ENCODE measurements around the gene ERMARD. TPM values are rescaled to one million over a fixed set of nuclear protein-coding genes. Genes with fewer than 3 reads are reported as not detected.

Gene ERMARD
- total RNA-seq, 1 donor from 2014 or later, result 41.5 TPM

DNA sequence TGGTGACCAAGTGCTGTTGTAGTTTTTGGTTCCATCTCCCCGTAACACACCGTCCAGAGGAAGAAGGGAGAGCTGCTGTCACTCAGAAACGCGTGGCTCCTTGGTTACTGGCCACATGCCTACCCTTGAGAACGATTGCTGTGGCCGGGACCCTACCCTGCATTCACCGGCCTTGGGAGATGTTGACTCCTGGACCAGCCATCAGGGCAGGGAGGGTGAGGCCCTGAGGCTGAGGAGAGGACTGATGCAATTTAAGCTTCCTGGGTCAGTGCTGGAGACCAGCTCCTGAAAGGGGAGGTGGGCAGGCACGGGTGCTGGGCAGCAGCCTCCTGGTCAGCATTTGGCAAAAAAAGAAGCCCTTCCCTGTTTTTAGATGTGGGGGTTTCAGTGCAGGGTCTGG lies 31.5 kb downstream of the ERMARD start:
- no peak overlapping the region for H3K27ac ChIP-seq
- H3K9me3 ChIP-seq, result no peaks in the 10 kb centered on the region
- H3K36me3 ChIP-seq, result peaks cover 0 to 2% of the 10 kb centered on the region in 2 donors
- TF ChIP-seq, protein P1, sequence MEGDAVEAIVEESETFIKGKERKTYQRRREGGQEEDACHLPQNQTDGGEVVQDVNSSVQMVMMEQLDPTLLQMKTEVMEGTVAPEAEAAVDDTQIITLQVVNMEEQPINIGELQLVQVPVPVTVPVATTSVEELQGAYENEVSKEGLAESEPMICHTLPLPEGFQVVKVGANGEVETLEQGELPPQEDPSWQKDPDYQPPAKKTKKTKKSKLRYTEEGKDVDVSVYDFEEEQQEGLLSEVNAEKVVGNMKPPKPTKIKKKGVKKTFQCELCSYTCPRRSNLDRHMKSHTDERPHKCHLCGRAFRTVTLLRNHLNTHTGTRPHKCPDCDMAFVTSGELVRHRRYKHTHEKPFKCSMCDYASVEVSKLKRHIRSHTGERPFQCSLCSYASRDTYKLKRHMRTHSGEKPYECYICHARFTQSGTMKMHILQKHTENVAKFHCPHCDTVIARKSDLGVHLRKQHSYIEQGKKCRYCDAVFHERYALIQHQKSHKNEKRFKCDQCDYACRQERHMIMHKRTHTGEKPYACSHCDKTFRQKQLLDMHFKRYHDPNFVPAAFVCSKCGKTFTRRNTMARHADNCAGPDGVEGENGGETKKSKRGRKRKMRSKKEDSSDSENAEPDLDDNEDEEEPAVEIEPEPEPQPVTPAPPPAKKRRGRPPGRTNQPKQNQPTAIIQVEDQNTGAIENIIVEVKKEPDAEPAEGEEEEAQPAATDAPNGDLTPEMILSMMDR (IDR thresholded peaks at IDR 0.05), result no peak
- TF ChIP-seq POLR2AphosphoS5 (IDR thresholded peaks at IDR 0.05; ENCODE audit: insufficient read depth in 1 of 2, low read depth in 1 of 2) (no peak), POLR2A (IDR thresholded peaks at IDR 0.05) (no peak)
- intact Hi-C loops (cut with DNase I), result no loop called here
- peak in 1 of 2 donors; percentile 88 for DNase-seq (ENCODE audit: extremely low spot score in 2 of 2)
- no peaks in the 10 kb centered on the region for H3K4me1 ChIP-seq
- H3K4me3 ChIP-seq, result no peak overlapping the region
- H3K27me3 ChIP-seq, result no peaks in the 10 kb centered on the region

DNA sequence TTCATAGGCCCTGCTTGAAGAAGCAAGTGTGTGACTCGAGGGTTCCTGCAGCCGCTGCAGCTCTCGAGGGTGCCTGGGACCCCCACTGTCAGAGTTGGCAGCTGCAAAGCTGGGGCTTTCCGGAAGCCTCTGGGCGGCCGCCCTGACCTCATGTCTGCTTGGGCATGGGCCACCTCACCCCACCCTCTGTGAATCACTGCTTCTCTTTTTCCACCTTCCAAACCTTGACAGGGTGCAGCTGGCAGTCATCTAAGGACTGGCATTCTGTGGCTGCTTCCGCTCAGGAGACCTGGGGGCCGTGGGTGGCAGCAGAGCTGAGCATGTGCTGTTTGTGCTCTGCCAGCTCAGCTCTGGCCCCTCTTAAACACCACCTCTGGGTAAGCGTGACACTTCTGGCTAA lies 32.0 kb downstream of the ERMARD start:
- DNase-seq (ENCODE audit: extremely low spot score in 2 of 2), result peak in 1 of 2 donors; percentile 70

DNA sequence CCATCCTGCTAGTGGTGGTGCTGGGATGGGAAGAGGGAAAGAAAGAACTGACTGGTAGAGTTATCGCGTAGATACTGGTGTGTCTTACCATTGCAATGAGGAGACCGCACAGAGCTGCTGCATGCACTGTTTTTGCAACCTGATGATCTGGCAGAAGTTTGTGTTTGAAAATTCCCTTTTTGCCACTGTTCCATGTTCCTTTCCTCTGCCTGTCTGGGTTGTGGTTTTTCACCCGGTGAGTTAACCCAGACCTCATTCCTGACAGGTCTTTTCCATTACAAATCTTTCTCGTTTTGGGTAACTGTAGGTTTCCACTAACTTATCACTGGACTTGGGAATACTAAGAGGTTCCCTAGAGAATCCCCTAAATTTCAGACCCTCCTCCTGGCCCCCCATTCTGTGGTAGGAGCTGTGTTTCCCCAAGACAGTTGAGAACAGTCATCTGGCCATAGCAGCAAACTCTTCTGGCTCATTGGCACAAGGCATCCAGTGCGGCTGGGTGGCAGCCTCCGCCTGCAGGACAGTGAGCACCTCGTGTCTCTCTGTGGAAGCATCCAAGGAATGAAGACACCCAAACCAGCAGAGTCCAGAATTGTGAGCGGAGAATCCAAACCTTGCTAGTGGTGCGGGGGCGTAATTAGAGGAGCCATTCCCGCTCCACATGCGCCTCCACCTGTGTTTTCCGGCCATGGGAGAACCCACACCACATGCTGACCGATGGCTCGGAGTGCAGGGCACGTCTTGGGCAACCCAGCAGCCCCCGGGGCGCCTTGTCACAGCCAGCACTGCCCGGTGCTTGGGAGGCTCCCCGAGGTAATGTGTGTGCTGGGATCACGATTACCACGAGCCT lies 32.8 kb downstream of the ERMARD start:
- Histone ChIP-seq H3K36me3 (no peaks in the 10 kb centered on the region), H3K4me3 (no peak overlapping the region), H3K27me3 (no peaks in the 10 kb centered on the region), H3K9me3 (no peaks in the 10 kb centered on the region), H3K27ac (no peak overlapping the region), H3K4me1 (no peaks in the 10 kb centered on the region)
- peak; percentile 75 to 91 for DNase-seq (ENCODE audit: extremely low spot score in 2 of 2)
- TF ChIP-seq POLR2A (IDR thresholded peaks at IDR 0.05) (no peak), POLR2AphosphoS5 (IDR thresholded peaks at IDR 0.05; ENCODE audit: insufficient read depth in 1 of 2, low read depth in 1 of 2) (no peak)
- TF ChIP-seq, protein P1 (IDR thresholded peaks at IDR 0.05), result no peak
- intact Hi-C loops (cut with DNase I), result no loop called here

More for the DNA sequence above, 32.0 kb downstream of the ERMARD start:
- Histone ChIP-seq H3K9me3 (no peaks in the 10 kb centered on the region), H3K36me3 (no peaks in the 10 kb centered on the region), H3K4me1 (no peaks in the 10 kb centered on the region), H3K27ac (no peak overlapping the region), H3K27me3 (no peaks in the 10 kb centered on the region), H3K4me3 (no peak overlapping the region)
- TF ChIP-seq POLR2A (IDR thresholded peaks at IDR 0.05), result no peak
- no peak for TF ChIP-seq POLR2AphosphoS5 (IDR thresholded peaks at IDR 0.05; ENCODE audit: insufficient read depth in 1 of 2, low read depth in 1 of 2)
- intact Hi-C loops (cut with DNase I), result no loop called here

DNA sequence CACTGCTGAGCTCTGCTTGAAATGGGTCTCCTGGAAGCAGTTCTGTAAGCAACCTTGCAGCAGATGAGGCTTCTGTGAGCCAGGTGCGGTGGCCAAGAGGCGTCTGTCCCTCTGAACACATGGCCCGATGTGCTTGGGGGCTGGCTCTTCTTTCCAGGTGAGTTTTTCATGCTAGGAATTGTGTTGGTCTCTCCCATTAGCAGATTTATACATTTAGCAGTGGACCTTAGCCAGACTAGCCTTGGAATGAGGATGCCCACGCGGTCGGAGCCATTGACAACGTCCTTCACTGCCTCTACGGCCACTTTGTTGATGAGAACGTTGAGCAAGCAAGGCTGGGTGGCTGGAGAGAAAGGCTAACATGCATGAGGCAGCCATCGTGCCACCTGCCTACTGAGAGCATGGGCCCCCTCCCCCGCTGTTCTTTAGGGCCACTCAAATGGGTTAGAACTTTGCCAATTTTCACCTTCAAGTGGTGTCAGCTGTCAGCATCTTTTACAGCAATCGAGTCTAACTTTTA lies 33.5 kb downstream of the ERMARD start:
- Histone ChIP-seq H3K27ac (no peak overlapping the region), H3K4me3 (no peak overlapping the region), H3K36me3 (no peaks in the 10 kb centered on the region), H3K27me3 (no peaks in the 10 kb centered on the region), H3K4me1 (peaks cover 7% of the 10 kb centered on the region), H3K9me3 (no peaks in the 10 kb centered on the region)
- intact Hi-C loops (cut with DNase I), result no loop called here
- TF ChIP-seq POLR2A (IDR thresholded peaks at IDR 0.05) (no peak), POLR2AphosphoS5 (IDR thresholded peaks at IDR 0.05; ENCODE audit: insufficient read depth in 1 of 2, low read depth in 1 of 2) (no peak)
- TF ChIP-seq, protein P1 (IDR thresholded peaks at IDR 0.05), result no peak
- DNase-seq (ENCODE audit: extremely low spot score in 2 of 2), result no peak

DNA sequence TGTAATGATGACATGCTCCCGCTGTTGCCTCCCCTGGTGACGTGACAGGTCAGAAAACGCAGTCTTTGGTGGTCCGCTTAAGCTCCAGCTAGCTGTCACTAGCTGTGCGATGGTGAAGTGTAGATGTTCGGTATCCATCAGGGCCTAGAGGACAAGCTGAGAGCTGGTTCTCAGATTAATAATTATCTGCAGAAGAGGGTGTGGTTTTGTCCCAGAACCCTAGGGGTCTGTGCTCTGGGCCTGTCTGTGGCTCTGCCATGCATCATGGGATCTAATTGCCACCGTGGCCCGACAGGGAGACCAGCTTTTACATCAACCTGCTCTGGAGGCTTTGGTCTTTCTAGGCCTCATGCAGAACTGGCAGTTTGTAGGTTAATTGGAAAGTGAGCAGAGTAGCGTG lies 34.1 kb downstream of the ERMARD start:
- H3K36me3 ChIP-seq, result no peaks in the 10 kb centered on the region
- TF ChIP-seq, protein P1 (IDR thresholded peaks at IDR 0.05), result no peak
- TF ChIP-seq POLR2AphosphoS5 (IDR thresholded peaks at IDR 0.05; ENCODE audit: insufficient read depth in 1 of 2, low read depth in 1 of 2) (no peak), POLR2A (IDR thresholded peaks at IDR 0.05) (no peak)
- intact Hi-C loops (cut with DNase I), result no loop called here
- H3K27ac ChIP-seq, result no peak overlapping the region
- no peaks in the 10 kb centered on the region for H3K27me3 ChIP-seq
- no peak overlapping the region for H3K4me3 ChIP-seq
- H3K9me3 ChIP-seq, result no peaks in the 10 kb centered on the region
- H3K4me1 ChIP-seq, result peaks cover 10% of the 10 kb centered on the region
- DNase-seq (ENCODE audit: extremely low spot score in 2 of 2), result peak in 1 of 2 donors; percentile 52
